HG02981 (cell line): ENCODE results near the gene COL4A2.

Source experiments
- ATAC-seq: cut with Tn5 transposase; IDR thresholded peaks from one replicate; pipeline ENCODE4 v1.9.1; 2021; ENCODE audit warnings: mild to moderate bottlenecking, moderate library complexity; ENCODE audit not compliant: unreplicated experiment

Gene COL4A2

DNA sequence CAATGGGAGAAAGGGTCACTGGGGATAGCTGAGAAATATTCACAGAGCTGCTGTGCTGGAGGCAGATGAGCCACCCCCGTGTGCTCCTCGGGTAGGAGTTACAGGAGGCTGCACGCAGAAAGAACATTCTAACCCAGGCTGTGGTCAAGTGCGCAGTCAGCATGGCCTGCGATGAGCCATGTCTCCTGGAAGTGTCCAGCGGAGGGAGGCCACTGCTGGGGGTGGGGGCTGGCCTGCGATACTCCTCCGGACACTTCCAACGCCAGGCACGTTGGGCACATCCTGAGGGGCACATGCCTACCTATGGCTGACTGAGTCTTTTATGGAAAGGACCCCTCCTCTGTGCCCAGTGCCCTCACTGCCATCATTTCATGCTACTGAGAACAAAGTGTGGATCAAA is 198.5 kb downstream of the COL4A2 start:
- ATAC-seq, result no peak

GRCh38 chr13:110506396-110506795 is 199.3 kb downstream of the COL4A2 start:
- ATAC-seq, result no peak

DNA sequence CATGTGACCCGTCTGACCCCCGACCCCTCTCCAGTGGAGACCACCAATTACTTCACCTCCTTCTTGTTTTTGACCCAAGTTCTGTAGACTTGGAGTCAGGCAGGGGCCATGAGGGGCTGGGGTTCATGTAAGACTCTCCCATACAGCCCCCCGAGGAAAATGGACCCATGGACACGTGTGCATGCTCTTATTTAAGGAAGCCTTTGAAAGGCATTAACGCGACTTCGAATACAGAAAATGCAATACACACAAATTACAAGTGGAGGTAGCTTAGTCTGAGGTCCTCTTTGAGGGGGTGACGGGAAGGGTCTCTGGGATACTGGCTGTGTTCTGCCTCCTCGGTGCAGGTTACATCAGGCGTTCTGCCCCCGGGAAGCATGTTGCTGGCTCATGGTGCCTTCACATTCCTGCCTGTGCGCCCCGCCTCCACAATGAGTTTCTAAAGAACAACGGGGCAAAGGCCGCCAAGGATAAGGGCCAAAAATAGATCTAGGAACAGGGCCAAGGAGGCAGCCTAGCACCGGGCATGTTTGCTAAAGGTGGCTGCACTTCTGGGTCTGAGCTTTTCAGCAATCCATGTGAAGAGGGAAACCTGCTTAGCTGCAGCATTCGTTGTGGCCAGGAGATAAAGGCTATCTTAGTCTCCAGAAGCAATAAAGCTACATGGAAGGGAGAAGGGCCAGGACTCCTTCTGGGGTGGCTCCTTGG is 199.9 kb downstream of the COL4A2 start:
- no peak for ATAC-seq

GRCh38 chr13:110507678-110508381 is 200.7 kb downstream of the COL4A2 start:
- no peak for ATAC-seq

GRCh38 chr13:110509478-110509926 is 202.4 kb downstream of the COL4A2 start:
- ATAC-seq, result no peak

DNA sequence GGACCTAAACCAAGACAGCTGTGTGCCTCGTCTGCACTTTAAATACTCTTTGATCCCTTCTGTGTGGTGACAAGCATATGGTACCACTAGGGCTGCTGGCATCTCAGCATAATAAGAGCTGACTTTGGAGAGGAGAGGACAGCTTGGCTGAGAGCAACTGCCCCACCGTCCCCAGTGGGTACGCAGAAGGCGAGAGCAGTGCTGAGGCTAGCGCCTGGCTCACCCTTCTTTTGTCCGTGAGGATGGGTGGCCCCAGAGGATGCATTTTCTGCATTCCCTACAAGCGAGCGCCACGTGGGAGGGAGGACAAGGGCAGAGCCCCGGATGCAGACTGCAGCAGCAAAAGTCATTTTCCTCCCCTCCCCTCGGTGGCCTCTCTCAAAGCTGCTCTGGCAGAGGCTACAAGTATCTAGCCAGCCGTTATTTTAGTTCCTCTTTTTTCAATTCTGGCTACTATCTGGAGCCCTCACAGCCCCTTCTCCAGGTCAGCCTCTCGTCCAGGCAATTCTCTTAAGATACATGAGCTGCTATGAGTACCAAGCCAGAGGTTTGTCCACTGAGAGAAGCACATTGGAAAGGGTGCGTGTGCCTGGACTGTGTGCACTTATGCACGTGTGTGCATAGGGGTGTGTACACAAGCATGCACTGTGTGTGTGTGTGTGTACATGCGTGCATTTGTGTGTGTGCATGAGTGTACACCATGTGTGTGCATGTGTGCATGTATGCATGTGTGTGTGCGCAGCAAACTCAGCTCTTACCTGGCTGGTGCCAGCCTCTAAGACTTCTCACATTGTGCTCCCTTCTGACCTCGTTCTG is 203.1 kb downstream of the COL4A2 start:
- no peak for ATAC-seq

- ATAC-seq, result no peak
Observed at GRCh38 chr13:110511509-110512181, 204.6 kb downstream of the COL4A2 start.

DNA sequence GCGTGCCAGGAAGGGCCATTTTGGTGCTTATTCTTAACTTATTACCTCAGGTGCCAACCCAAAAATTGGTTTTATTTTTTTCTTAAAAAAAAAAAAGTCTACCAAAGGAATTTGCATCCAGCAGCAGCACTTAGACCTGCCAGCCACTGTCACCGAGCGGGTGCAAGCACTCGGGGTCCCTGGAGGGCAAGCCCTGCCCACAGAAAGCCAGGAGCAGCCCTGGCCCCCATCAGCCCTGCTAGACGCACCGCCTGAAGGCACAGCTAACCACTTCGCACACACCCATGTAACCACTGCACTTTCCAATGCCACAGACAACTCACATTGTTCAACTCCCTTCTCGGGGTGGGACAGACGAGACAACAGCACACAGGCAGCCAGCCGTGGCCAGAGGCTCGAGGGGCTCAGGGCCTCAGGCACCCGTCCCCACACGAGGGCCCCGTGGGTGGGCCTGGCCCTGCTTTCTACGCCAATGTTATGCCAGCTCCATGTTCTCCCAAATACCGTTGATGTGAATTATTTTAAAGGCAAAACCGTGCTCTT is 205.2 kb downstream of the COL4A2 start:
- no peak for ATAC-seq

DNA sequence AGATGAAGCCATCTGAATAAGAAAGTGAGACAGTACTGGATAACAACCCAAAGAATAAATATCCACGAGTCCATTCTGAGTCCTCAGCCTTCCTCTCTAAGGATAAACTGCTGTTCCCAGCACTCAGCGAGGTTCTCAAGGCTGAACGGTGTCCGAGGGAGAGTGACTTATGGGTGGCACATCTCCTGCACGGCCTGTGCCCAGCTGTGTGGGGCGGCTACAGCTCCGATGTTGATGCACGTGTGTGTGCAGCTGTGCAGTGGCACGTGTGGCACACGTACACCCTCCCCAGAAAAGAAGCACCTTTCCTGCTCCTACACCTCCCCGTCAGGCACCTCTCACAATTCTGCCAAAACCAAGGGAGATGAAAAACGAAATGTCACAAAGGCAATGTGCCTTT is 209.4 kb downstream of the COL4A2 start:
- ATAC-seq, result no peak

GRCh38 chr13:110517505-110518225 is 210.6 kb downstream of the COL4A2 start:
- ATAC-seq, result no peak

DNA sequence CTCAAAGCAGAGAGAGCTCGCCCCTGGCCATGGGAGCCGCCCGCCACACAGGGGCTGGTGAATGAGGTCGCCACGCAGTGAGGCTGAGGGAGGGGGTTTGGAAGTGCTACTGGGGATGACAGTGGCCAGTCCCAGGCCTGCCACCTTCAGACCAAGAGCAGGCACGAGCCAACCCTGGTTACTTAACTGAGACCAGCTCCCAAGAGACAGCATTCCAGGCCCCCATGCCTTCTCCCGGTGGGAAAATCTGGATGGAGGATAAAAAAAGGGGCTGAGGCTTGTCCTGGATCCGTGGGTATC is 211.1 kb downstream of the COL4A2 start:
- no peak for ATAC-seq

- no peak for ATAC-seq
Observed at GRCh38 chr13:110518571-110518970, 211.5 kb downstream of the COL4A2 start.

GRCh38 chr13:110519046-110519445 is 212.0 kb downstream of the COL4A2 start:
- no peak for ATAC-seq

DNA sequence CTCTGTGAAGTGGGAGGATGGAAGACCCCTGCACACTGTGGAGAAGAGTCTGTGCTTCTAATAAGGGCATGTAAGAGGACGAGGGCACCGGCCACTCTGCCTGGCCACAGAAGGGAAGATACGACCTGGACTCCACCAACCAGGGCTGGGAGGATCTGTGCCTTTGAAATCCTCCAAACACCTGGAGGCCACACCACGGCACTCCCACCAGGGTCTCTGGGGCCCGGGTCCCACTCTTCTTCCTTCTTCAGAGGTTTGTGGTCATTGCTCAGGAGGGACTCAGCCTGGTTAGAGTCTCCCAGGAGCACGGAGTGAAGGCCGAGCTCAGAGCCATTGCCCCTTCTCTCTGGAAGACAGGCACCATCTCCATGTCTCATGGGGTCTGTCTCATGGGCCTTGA is 212.4 kb downstream of the COL4A2 start:
- ATAC-seq, result no peak

GRCh38 chr13:110520431-110521295 is 213.6 kb downstream of the COL4A2 start:
- ATAC-seq, result no peak

DNA sequence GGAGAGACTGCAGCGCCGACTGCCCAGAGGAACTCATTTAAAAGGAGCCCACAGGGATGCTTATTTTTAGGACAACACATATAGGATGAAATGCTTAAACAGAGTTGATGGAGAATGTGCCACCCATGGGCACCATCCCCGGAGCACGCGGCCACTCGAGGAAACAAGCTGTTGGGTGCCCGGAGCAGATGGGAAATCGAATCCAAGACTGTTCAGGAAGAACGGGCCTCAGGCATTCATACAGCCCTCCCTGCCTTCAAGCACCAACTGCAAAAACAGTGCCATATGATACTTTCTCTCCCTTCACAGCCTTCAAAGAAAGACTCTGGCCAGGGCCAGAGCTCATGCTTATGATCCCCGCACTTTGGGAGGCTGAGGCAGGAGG is 214.2 kb downstream of the COL4A2 start:
- ATAC-seq, result no peak

GRCh38 chr13:110521946-110522345 is 214.9 kb downstream of the COL4A2 start:
- peak; percentile 34 for ATAC-seq

DNA sequence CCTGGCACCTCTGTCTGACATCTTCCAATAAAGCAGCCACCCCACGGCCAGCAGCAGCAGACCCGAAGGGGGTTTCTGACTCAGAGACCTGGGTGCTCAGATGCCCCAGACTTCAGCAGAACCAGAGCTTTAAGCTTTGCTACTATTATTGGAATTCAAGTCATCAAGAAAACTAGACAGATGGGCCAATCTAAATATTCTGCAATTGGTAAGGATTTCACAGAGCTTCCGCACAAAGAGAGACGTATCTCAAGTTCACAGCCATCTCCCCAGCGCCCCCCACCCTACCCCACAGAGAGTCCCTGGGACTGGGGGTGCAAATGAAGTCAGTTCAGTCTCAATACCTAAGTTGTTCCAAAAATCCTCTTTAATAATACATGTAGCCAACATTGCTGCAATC is 215.6 kb downstream of the COL4A2 start:
- no peak for ATAC-seq

DNA sequence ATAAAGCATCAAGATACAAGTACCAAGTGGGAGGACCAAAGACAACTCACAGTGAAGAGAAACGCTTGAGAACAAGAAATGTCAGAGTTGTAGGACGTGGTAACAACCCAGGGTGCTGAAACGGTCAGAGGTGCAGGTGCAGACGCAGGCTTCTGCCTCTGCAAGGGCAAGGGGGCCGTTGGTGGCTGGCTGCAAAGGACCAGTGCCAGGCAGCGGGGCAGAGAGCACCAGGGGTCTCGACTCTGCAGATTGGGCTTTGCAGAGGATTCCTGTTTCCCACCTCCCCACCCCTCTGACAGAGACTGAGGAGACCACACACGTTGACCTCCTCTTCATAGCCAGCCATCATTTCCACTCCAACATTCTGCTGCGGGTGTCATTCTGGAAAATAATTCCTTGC is 216.1 kb downstream of the COL4A2 start:
- ATAC-seq, result no peak
